Gastrocnemius medialis (tissue), 4 donors: ENCODE data around the gene EDNRB. TPM values are rescaled to one million over a fixed set of nuclear protein-coding genes. Genes with fewer than 3 reads are reported as not detected.
A peak's percentile ranks its signal among the peaks of the same experiment; 100 is the strongest.

Source experiments
- ATAC-seq, 2 donors: fragments of 150-250 bp; one replicate each; pipeline ENCODE4 v1.9.1; 2016
- DNase-seq, 2 donors: peaks; one replicate each; pipeline ENCODE4 v3.0.0-alpha.2; 2019
- H3K27ac ChIP-seq, 4 donors: fragments of 200-600 bp; sonication (generic); 1 replicate in 1 of 4; 2 replicates in 3 of 4; pipeline ENCODE4 v1.5.1; 2016 to 2018; ENCODE audit warnings: mild to moderate bottlenecking in 2 of 4, moderate library complexity in 1 of 4
- H3K27me3 ChIP-seq, 3 donors: fragments of 200-600 bp; sonication (generic) in 2 of 3; 1 replicate in 1 of 3; 2 replicates in 2 of 3; pipeline versions ENCODE4 v1.5.1 to v1.6.0; 2016 to 2019; ENCODE audit warnings: mild to moderate bottlenecking in 1 of 3, moderate library complexity in 1 of 3
- H3K36me3 ChIP-seq, 2 donors: fragments of 200-600 bp; sonication (generic) in 1 of 2; one replicate each; pipeline ENCODE4 v1.5.1; 2017 to 2018
- H3K4me1 ChIP-seq, 2 donors: fragments of 200-600 bp; sonication (generic) in 1 of 2; one replicate each; pipeline ENCODE4 v1.5.1; 2016 to 2017; ENCODE audit warnings: mild to moderate bottlenecking in 2 of 2
- H3K4me3 ChIP-seq, 4 donors: fragments of 200-600 bp; sonication (generic) in 3 of 4; 1 replicate in 1 of 4; 2 replicates in 3 of 4; pipeline ENCODE4 v1.5.1; 2016 to 2019; ENCODE audit warnings: mild to moderate bottlenecking in 2 of 4
- H3K9me3 ChIP-seq, 3 donors: fragments of 200-600 bp; sonication (generic) in 2 of 3; 1 replicate in 1 of 3; 2 replicates in 2 of 3; pipeline ENCODE4 v1.5.1; 2016 to 2019
- CTCF ChIP-seq, 5 experiments: fragments of 450-650 bp in 3 of 5; fragments of 200-600 bp in 2 of 5; sonication (generic) in 2 of 5; IDR thresholded peaks in 4 of 5; conservative IDR thresholded peaks in 1 of 5; 1 replicate in 4 of 5; 2 replicates in 1 of 5; pipeline ENCODE4 v1.5.1; 2016 to 2019; ENCODE audit warnings: antibody characterized with exemption in 5 of 5, mild to moderate bottlenecking in 3 of 5, moderate library complexity in 3 of 5
- POLR2A ChIP-seq, 2 donors: fragments of 450-650 bp; IDR thresholded peaks; one replicate each; pipeline ENCODE4 v1.6.1; 2017; ENCODE audit warnings: antibody characterized with exemption in 2 of 2, mild to moderate bottlenecking in 2 of 2, moderate library complexity in 2 of 2
- in situ Hi-C, 4 donors: fragments of 200-750 bp; cut with MboI; loops; one replicate each; pipeline versions ENCODE4 v1.15.0 to v1.8.0; 2017; ENCODE audit warnings: low sequenced_read_pairs in 4 of 4
- intact Hi-C: fragments of 100-400 bp; cut with DNase I; formaldehyde crosslinking; loops from one replicate; pipeline ENCODE4 v1.15.1; 2023; ENCODE audit warnings: low total_unique reads
- total RNA-seq, 4 donors: library from RNA; depleted of rRNA; stranded (reverse); fragments of >200 nt; gene quantifications; one replicate each; pipeline versions ENCODE4 v1.1.0 to v1.2.3, GENCODE V29; 2016

The EDNRB gene
- total RNA-seq = 10 to 100 TPM; 13.6 to 35.1 (median 20.1) TPM

- intact Hi-C loops = loop anchor here (1.0 to 10.0 kb wide), 2 partner anchors 57 to 66 kb away; no protein-coding TSS in a partner anchor
- H3K27ac ChIP-seq = peak within 1 kb of the TSS; percentile 45 to 76 (median 65)
- DNase-seq (peak in 1 of 2 donors; percentile 14), ATAC-seq (peak in 1 of 2 donors; percentile 44)
- no peaks in the 10 kb centered on the region for H3K36me3 ChIP-seq
- H3K4me1 ChIP-seq = no peaks in the 10 kb centered on the region
- H3K4me3 ChIP-seq = peak within 1 kb of the TSS; percentile 58 to 75 (median 64)
- H3K9me3 ChIP-seq = no peaks in the 10 kb centered on the region
- in situ Hi-C loops = no loop called here
- TF ChIP-seq POLR2A (IDR thresholded peaks at IDR 0.05) (peak in 1 of 2 donors; percentile 18), CTCF (IDR thresholded peaks at IDR 0.05 in 4 of 5, conservative IDR thresholded peaks at IDR 0.05 in 1 of 5) (peak in 2 of 5 experiments; percentile 10 to 30)
- peaks cover 2 to 23% (median 7%) of the 10 kb centered on the region in 3 donors for H3K27me3 ChIP-seq
These were observed at the start of gene EDNRB for GRCh38 chr13:77918391-77919245. Gene EDNRB, minus strand, starts transcription at chr13:77918831. Its CDS starts 258 bp downstream, at chr13:77918573.

GRCh38 chr13:77966671-77967070 is 48.0 kb upstream of the EDNRB start:
- no peaks in the 10 kb centered on the region for H3K9me3 ChIP-seq
- ATAC-seq = peak; percentile 49 to 70
- H3K36me3 ChIP-seq = no peaks in the 10 kb centered on the region
- DNase-seq = no peak
- H3K4me1 ChIP-seq = peaks cover 0 to 4% of the 10 kb centered on the region in 2 donors
- H3K27ac ChIP-seq = no peak overlapping the region
- in situ Hi-C loops = no loop called here
- intact Hi-C loops = no loop called here
- TF ChIP-seq POLR2A (IDR thresholded peaks at IDR 0.05) (no peak), CTCF (IDR thresholded peaks at IDR 0.05 in 4 of 5, conservative IDR thresholded peaks at IDR 0.05 in 1 of 5) (no peak)
- no peak overlapping the region for H3K4me3 ChIP-seq
- H3K27me3 ChIP-seq = no peaks in the 10 kb centered on the region

- H3K27ac ChIP-seq = no peak overlapping the region
- no peak for ATAC-seq
- no peaks in the 10 kb centered on the region for H3K4me1 ChIP-seq
These were observed 34.1 kb upstream of the EDNRB start for GRCh38 chr13:77952737-77953136.

GRCh38 chr13:77952276-77952675 is 33.6 kb upstream of the EDNRB start:
- Histone ChIP-seq H3K4me3 (no peak overlapping the region), H3K36me3 (no peaks in the 10 kb centered on the region), H3K27ac (no peak overlapping the region), H3K4me1 (no peaks in the 10 kb centered on the region), H3K27me3 (no peaks in the 10 kb centered on the region), H3K9me3 (no peaks in the 10 kb centered on the region)
- ATAC-seq = no peak
- in situ Hi-C loops (no loop called here), intact Hi-C loops (no loop called here)
- no peak for DNase-seq
- no peak for TF ChIP-seq CTCF (IDR thresholded peaks at IDR 0.05 in 4 of 5, conservative IDR thresholded peaks at IDR 0.05 in 1 of 5)
- TF ChIP-seq POLR2A (IDR thresholded peaks at IDR 0.05) = no peak

More at GRCh38 chr13:77952737-77953136, 34.1 kb upstream of the EDNRB start:
- Histone ChIP-seq H3K27me3 (no peaks in the 10 kb centered on the region), H3K9me3 (no peaks in the 10 kb centered on the region), H3K4me3 (no peak overlapping the region), H3K36me3 (no peaks in the 10 kb centered on the region)
- no peak for DNase-seq
- intact Hi-C loops (no loop called here), in situ Hi-C loops (no loop called here)
- TF ChIP-seq CTCF (IDR thresholded peaks at IDR 0.05 in 4 of 5, conservative IDR thresholded peaks at IDR 0.05 in 1 of 5) = no peak
- no peak for TF ChIP-seq POLR2A (IDR thresholded peaks at IDR 0.05)
